Mammary epithelial cell (primary cell): ENCODE measurements around the gene COL20A1.

Experiments
- EZH2 ChIP-seq: IDR thresholded peaks from 2 replicates; pipeline ENCODE4 v1.6.1; 2012; ENCODE audit warnings: low read length, inconsistent platforms, borderline replicate concordance
- TF ChIP-seq, protein P1 (sequence below), 2 donors: IDR thresholded peaks in 1 of 2; conservative IDR thresholded peaks in 1 of 2; 2 replicates each; pipeline ENCODE4 v1.5.1; 2011 to 2012; ENCODE audit warnings: inconsistent platforms in 2 of 2, low read length in 2 of 2, mild to moderate bottlenecking in 2 of 2, control low read depth in 1 of 2, low read depth in 1 of 2; ENCODE audit not compliant: insufficient read depth in 1 of 2; ENCODE audit errors: extremely low read depth in 1 of 2

DNA sequence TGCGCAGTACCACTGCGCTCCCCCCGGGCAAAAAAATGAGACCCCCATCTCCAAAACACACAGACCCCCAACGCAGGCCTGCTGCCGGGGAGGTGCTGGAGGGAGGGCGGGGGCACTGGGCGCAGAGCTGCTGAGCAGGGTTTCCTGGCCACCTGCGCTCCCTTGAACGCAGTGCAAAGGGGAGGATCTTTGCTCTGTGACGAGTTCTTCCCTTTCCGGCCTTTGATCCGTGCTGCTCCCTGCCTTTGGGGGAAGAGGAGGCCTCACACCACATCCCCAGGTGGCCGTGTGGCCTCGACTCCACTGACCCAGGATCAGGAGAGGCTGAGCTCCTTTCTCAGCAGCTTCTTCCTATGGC lies 8.9 kb upstream of the COL20A1 start:
- TF ChIP-seq, protein P1, sequence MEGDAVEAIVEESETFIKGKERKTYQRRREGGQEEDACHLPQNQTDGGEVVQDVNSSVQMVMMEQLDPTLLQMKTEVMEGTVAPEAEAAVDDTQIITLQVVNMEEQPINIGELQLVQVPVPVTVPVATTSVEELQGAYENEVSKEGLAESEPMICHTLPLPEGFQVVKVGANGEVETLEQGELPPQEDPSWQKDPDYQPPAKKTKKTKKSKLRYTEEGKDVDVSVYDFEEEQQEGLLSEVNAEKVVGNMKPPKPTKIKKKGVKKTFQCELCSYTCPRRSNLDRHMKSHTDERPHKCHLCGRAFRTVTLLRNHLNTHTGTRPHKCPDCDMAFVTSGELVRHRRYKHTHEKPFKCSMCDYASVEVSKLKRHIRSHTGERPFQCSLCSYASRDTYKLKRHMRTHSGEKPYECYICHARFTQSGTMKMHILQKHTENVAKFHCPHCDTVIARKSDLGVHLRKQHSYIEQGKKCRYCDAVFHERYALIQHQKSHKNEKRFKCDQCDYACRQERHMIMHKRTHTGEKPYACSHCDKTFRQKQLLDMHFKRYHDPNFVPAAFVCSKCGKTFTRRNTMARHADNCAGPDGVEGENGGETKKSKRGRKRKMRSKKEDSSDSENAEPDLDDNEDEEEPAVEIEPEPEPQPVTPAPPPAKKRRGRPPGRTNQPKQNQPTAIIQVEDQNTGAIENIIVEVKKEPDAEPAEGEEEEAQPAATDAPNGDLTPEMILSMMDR (conservative IDR thresholded peaks at IDR 0.05 in 1 of 2, IDR thresholded peaks at IDR 0.05 in 1 of 2; ENCODE audit: extremely low read depth in 1 of 2, insufficient read depth in 1 of 2, low read depth in 1 of 2, low read length in 2 of 2): no peak
- no peak for TF ChIP-seq EZH2
